NCI-H510A treated with DMSO at 0.1 percent for 48 hours (cell line): ENCODE measurements around the gene ADAMTS15.

Experiments
- DNase-seq: peaks from one replicate; lab custom pipeline; 2025; lab: John Stamatoyannopoulos, UW

The ADAMTS15 gene

DNA sequence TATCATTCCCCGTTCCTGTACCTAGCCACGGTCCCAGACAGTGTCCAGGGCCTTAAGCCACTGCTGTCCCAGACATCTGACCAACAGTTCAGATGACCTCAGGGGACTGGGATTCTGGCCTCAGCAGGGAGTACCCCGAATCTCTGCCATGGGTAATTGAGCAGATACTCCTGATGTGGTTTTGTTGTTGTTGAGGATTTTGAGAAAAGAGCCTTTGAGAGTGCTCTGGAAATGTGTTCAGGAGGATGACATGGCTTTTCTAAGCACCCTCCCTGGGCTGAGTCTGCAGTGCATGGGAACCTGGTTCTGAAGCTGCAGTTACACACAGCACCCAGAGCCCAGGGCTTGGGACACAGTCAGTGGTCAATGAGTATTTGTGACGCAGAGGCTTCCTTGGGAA lies 30.4 kb downstream of the ADAMTS15 start:
- no peak for DNase-seq

- DNase-seq: no peak
These were observed 31.7 kb downstream of the ADAMTS15 start for GRCh38 chr11:130480186-130480585.

DNA sequence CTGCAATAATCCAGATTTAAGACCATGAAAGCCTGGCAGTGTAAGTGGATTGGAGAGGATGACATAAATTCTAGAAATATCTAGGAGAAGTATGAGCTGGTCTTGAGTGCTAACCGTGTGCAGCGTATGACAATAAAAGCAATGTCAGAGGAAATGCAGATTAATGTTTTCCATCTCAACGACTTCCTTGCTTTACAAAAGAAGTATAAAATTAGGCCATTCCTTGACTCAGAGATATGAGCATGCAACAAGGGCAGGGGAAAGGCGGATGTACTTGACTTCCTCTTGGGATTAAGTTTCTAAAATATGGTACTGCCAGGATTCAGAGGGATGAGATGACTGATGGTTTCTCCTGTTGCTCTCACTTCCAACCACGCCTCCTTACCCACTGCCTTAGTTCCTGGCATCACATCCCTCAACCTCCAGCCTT lies 32.3 kb downstream of the ADAMTS15 start:
- DNase-seq: no peak

DNA sequence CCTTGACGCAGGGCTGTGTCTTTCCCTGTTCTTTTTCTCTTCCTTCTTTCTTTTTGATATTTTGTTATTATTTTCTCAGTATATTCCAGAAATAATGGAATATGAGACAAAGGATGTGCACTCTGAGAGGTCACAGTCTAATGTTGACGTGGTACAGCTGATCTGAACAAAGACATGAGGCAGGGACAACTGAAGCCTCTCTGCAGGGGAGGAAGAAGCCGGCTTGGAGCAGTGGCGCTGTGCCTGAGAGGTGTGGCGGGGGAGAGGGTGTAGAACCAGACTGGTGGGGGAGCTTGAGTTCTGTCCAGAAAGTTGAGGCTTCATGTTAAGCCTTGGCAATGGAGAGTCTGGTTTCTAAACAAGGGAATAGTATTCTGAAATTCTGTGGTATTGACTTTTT lies 34.7 kb downstream of the ADAMTS15 start:
- no peak for DNase-seq

DNA sequence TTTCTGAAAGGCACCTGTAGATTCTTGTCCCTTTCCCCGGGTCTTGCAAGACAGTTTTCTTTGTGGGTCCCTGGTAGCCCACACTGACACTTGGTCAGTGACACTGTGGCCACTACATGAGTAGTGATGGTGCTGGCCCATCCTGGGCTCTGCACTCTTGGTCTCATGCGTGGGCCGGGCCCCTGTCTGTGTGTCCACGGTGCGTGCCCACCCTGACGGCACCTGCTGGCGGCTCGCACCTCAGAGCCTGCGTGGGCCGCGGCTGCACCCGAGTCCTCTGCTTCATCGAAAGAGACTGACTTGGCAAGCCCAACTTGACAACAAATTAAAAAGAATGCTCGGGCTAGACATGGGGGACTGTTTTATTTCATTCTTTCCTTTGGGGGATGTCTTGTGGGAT lies 37.5 kb downstream of the ADAMTS15 start:
- no peak for DNase-seq

DNA sequence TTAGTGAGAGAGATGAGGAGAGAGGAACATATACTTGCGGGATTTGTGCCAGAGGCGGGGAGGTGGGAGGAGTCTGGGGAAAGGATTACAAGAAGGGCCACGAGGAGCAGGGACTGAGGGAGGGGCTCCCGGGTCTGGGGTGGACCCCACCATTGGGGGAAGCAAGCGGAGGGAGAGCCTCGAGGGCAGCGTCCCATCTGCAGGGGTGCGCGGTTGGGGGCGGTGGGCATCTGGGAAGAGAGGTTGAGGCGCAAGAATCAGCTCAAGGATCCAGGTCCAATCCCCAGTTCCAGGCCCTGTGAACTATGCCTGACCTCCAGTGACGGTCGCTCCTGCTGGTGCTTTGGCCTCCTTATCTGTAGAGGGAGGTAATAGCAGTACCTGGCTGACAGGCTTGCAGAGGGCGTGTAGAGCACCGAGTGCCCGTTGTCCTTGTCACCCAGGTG lies 38.0 kb downstream of the ADAMTS15 start:
- no peak for DNase-seq

DNA sequence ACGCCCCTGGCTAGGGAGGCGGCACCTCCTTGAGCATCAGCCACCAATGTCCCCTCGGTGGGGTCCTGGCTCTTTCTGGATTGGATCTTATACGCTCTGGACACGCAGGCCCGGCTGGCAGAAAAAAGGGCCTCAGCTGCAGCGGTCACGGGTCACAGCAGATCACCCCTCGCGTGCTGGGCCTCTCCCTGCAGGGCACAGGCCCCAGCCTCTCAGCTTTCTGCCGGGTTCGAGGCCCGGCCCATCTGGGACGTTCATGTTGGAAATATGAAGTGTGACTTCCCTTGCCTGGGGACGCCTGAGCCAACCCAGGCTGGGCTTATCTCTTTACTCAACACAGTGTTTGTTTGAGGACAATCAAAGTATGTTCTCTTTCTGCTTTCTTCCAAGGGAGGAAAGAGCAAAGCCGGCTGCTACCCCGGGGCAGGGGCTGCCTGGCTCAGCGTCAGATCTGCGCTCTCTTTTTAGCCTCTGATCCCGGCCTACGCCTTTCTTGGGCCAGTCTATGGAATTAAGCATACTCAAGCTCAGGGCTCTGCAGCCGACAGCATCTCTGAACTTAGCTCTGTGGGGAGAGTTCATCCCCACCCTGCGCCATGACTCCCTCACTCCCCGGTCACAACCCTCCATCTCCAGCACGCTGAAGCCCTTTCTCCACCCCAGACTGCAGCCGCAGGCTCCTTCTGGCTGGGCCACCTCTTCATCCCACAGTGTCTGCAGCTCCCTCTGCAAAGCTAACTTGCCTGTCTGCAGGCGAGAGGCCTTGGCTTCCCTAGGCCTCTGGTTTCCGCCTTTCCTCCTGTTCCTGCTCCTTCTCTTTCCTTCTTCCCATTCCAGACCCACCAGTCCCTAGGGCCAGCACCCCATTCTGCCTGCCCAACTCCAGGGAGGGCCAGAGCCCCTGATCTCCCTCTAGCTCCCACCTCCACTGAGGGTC lies 38.8 kb downstream of the ADAMTS15 start:
- no peak for DNase-seq

- no peak for DNase-seq
These were observed 39.7 kb downstream of the ADAMTS15 start for GRCh38 chr11:130487924-130488815.

DNA sequence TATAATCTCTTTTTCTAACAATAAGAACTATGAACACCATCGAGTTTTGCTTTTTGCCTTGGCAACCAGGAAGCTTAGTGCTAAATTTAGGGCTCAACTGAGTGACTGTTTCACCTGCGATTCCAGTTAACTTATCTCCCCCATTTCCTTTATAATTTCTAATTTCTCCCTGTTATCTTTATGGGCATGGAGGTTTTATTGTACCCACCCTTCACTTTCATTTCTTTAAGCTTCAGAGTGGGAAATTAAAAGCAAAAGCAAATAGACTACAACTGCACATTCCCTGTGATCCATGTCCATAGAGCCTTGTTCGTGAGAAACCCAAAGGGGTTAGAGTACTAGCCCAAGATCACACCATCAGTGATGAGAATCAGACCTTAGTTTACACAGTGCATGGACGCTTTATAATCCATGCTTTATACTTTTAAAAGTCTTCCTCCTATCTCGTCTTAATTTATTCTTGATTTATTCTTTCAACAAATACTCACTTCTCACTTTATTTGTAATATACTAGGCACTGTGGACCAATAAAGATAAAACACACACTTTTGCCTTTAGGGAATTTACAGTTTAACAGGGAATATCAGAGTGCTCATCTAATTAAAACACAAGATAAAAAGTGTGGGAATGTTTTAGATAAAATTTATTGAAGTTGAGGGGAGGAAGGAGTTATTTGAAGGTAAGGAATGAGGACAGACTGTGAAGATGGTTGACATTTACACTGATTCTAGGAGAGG lies 40.6 kb downstream of the ADAMTS15 start:
- no peak for DNase-seq

GRCh38 chr11:130489716-130490115 lies 41.3 kb downstream of the ADAMTS15 start:
- DNase-seq: no peak

GRCh38 chr11:130490682-130491449 lies 42.4 kb downstream of the ADAMTS15 start:
- no peak for DNase-seq

DNA sequence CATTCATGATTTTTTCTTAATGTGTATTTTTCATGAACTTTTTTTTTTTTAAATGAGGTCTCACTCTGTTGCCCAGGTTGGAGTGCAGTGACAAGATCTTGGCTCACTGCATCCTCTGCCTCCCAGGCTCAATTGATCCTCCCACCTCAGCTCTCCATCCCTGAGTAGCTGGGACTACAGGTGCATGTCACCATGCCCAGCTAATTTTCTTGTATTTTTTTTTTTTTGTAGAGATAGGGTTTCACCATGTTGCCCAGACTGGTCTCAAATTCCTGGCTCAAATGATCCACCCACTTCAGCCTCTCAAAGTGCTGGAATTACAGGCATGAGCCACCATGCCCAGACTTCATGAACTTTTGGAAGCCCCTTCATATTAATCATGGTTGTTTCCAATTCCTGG lies 49.7 kb downstream of the ADAMTS15 start:
- DNase-seq: no peak

- DNase-seq: no peak
These were observed 51.4 kb downstream of the ADAMTS15 start for GRCh38 chr11:130499828-130500227.

DNA sequence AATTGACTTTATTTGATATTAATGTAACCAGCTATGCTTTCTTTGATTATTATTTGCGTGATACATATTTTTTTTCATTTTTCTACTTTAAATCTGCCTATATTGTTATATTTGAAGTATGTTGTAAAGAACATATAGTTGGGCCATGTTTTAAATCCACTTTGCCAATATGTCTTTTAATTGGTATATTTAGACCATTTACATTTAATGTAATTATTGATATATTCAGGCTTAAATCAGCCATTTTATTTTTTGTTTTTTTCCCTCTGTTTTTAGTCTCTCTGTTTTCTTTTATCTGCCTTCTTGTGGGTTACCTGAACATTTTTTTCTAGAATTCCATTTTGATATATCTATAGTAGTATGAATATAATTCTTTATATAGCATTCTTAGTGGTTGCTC lies 55.9 kb downstream of the ADAMTS15 start:
- no peak for DNase-seq

- DNase-seq: no peak
These were observed 60.5 kb downstream of the ADAMTS15 start for GRCh38 chr11:130508913-130509312.

- no peak for DNase-seq
These were observed 61.5 kb downstream of the ADAMTS15 start for GRCh38 chr11:130509942-130510341.

- DNase-seq: no peak
These were observed 62.1 kb downstream of the ADAMTS15 start for GRCh38 chr11:130510407-130511006.

DNA sequence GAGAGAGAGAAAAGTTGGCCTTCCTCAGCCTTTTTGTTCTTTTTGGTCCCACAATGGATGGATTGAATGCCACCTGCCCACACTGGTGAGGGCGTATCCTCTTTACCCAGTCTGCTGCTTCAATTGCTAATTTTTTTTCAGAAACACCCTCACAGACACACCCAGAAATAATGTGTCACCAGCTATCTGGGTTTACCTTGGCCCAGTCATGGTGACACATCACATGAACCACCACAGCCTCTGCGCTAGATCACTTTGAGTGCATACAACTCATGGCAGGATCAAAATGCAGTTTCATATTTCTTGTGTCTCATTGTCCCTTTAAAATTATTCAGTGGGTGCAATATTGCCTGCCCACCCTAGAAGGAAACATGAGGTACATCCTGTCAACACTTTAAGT lies 63.3 kb downstream of the ADAMTS15 start:
- DNase-seq: no peak

GRCh38 chr11:130512662-130513061 lies 64.2 kb downstream of the ADAMTS15 start:
- DNase-seq: no peak

GRCh38 chr11:130513132-130513531 lies 64.7 kb downstream of the ADAMTS15 start:
- DNase-seq: no peak

DNA sequence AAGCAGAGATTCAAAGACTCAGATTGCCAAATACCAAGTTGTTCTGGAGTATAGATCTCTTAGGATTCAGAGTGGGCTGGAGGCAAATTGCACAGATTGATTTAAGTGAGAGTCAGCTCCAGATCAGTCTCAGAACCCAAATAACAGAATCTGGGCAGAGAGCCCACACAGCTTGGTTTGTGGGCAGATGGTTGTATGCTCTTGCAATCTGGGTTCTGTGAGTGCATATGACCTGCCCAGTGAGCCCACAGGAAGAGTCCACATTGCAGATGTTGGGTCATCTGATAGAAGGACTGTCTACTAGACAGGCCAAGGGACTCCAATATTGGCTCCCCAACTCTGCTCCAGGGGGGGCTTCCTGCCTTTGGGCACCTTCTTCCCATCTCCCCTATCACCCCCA lies 65.9 kb downstream of the ADAMTS15 start:
- DNase-seq: no peak
